Testis (tissue), 2 donors: Measurements from ENCODE around the gene CSH1.
"Not testable (repeated sequence)": the region's sequence is repeated elsewhere in the genome, so short reads cannot be mapped to it uniquely, and the experiment has no call there.

ENCODE experiments used
- CTCF ChIP-seq, 3 experiments: fragments of 450-650 bp in 2 of 3; fragments of 200-600 bp in 1 of 3; sonication (generic) in 1 of 3; IDR thresholded peaks; one replicate each; pipeline ENCODE4 v1.5.1; 2016 to 2019; ENCODE audit warnings: antibody characterized with exemption in 3 of 3, mild to moderate bottlenecking in 2 of 3, moderate library complexity in 1 of 3
- POLR2A ChIP-seq: fragments of 450-650 bp; IDR thresholded peaks from one replicate; pipeline ENCODE4 v1.6.1; 2017; ENCODE audit warnings: antibody characterized with exemption, mild to moderate bottlenecking, moderate library complexity

GRCh38 chr17:63909586-63909985 is 13.2 kb upstream of the CSH1 start:
- TF ChIP-seq POLR2A; CTCF (IDR thresholded peaks at IDR 0.05): not testable (repeated sequence)
